ENCODE results near the gene FAM181A. TPM values are rescaled to one million over a fixed set of nuclear protein-coding genes. Genes with fewer than 3 reads are reported as not detected.

The FAM181A gene
- total and polyA plus RNA-seq, 10 of the 15 experiments (the other 5 are each of a cell fraction or from before 2014, with no cell fraction given), result not detected

- ChIA-PET RAD21 (ENCODE audit: unreplicated experiment) (interaction anchor here (1.4 to 15.3 kb wide), 4 partner anchors 11 to 49 kb away, joined by 3 to 324 read pairs (median 24); partner anchors contain the start of gene ASB2), POLR2A (interaction anchor here (1.1 kb wide), 1 partner anchor 49 kb away, joined by 3 read pairs; no protein-coding TSS in a partner anchor), SMC1A (ENCODE audit: uncharacterized antibody, unreplicated experiment) (interaction anchor here (0.6 to 19.5 kb wide), 3 partner anchors 10 to 722 kb away, joined by 3 to 409 read pairs (median 46); partner anchors contain the start of gene ASB2), CTCF (interaction anchor here (1.1 to 5.2 kb wide), 7 partner anchors 11 to 53 kb away, joined by 3 to 58 read pairs (median 11); partner anchors contain the start of gene CCDC197)
- TF ChIP-seq SUPT20H (IDR thresholded peaks at IDR 0.05; ENCODE audit: borderline replicate concordance, control insufficient read depth, low read depth, low read length), result no peak
- TF ChIP-seq JUNB (IDR thresholded peaks at IDR 0.05), result 0 out of 2 replicates have a peak, but pooled peaks have one; percentile 7
- in situ Hi-C loops (cut with MboI), result loop anchor here (25.0 kb wide), 2 partner anchors 1189 to 1711 kb away; no protein-coding TSS in a partner anchor
- no peak overlapping the region for H3K9ac ChIP-seq (ENCODE audit: control insufficient read depth, insufficient read depth, low read length)
- no peaks in the 10 kb centered on the region for H3K27me3 ChIP-seq (replicated peaks in 1 of 2; ENCODE audit: control insufficient read depth in 2 of 2, insufficient read depth in 2 of 2, low read length in 1 of 2)
- no TSS peak for BruUV-seq (replicated peaks)
- 78% methylated on average over 20 of the region's 20 CpGs for WGBS (ENCODE audit: insufficient coverage, insufficient replicate concordance, low lambda C conversion rate, missing lambda C conversion rate)
- no peaks in the 10 kb centered on the region; the same call in 1 of the 2 replicates for H3K79me2 ChIP-seq (ENCODE audit: control insufficient read depth, insufficient read depth, low read length)
- no peak overlapping the region for H3K4me2 ChIP-seq (ENCODE audit: control insufficient read depth, insufficient read depth)
- no peak overlapping the region for H3K27ac ChIP-seq (ENCODE audit: control insufficient read depth, insufficient read depth)
- no peak for ATAC-seq
- FAIRE-seq, result no peak
- peaks cover 40% of the 10 kb centered on the region for H3K4me1 ChIP-seq (ENCODE audit: control insufficient read depth, insufficient read depth, low read length)
- intact Hi-C loops (cut with micrococcal nuclease; ENCODE audit: unreplicated experiment), result no loop called here
- H3K4me3 ChIP-seq, result no peak overlapping the region
- H4K20me1 ChIP-seq (ENCODE audit: control insufficient read depth, insufficient read depth), result no peaks in the 10 kb centered on the region
- peaks cover 0 to 6% of the 10 kb centered on the region in 2 experiments; a peak in 2 of 4 replicates for H3K36me3 ChIP-seq (ENCODE audit: control insufficient read depth in 2 of 2, insufficient read depth in 2 of 2, low read length in 1 of 2)
- no peaks in the 10 kb centered on the region for H3K9me3 ChIP-seq (replicated peaks; ENCODE audit: control insufficient read depth, insufficient read depth, low read length)
- no peak overlapping the region for H2AFZ ChIP-seq (ENCODE audit: control insufficient read depth, low read depth, low read length)
- DNase-seq (ENCODE audit: low read depth, low spot score), result no peak
These were observed 23.9 kb downstream of the FAM181A start for GRCh38 chr14:93950948-93951634.
